GM19240 (cell line): ENCODE results near the gene CDH23.

Experiments
- DNase-seq: peaks from one replicate; pipeline ENCODE4 v3.0.0; 2011; ENCODE audit warnings: low spot score; ENCODE audit not compliant: insufficient read length

CDH23 gene

GRCh38 chr10:71512761-71513539 lies 116.2 kb downstream of the CDH23 start:
- DNase-seq: no peak

GRCh38 chr10:71513540-71513853 lies 116.8 kb downstream of the CDH23 start:
- no peak for DNase-seq

DNA sequence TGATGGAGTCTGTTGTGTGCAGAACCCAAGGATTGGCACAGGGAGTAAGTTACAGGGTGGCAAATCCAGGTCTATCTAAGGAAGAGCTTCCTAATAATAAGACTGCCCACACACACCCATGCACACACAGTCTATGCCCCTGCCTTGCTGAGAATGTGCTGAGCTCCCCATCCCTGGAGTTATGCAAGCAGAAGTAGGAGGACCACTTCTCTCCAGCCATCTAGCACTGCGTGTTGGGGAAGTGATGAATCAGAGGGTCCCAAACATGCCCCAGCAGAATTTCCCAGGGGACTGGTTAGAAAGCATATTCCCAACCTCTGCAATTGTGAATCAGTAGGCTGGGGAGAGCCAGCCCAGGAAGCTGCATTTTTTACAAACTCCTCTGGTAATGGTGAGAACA lies 117.2 kb downstream of the CDH23 start:
- DNase-seq: no peak

DNA sequence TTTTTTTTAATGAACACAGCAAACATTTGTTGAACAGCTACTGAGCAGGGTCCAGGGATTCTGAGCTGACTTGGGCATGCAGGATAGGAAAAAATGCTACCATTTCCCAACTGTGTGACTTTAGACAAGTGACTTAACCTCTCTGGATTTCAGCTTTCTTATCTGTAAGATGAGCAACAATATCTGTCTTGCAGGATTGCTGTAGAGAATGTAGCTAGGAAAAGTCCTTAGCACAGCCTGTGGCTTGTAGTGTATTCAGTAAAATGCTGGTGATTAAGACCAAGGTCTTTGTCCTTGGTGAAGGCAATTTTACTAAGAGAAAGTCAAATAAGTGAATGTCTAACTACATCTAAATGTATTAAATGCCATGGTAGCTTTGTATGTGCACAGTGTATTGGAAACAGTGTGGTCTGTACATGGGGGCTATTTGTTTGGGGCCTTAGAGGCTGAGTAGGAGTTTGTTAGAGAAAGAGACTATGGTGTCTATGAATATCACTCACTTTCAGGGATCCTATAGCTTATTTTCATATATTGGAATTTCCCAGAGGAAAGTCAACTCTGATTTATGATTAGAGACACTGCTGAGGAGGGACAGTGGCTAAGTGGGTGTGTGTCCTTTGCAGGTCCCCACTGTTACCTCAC lies 118.9 kb downstream of the CDH23 start:
- no peak for DNase-seq

DNA sequence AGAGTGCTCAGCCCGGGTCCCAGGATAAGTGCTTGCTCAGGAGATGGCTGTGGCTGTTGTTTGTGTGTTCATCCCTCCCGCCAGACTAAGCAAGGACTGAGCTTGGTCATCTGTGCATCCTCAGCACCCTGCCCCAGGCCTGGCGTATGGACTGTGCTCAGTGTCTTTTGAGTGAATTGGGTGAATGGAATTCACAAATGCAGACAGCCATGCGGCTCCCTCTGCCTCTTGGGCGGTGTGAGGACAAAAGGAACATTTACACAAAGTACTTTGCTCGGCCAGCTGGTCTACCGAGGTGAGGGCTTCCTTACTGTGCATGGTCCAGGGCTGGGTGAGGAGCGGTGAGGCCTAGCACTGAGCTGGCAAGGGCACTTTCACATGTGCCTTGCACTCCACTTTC lies 120.2 kb downstream of the CDH23 start:
- no peak for DNase-seq

DNA sequence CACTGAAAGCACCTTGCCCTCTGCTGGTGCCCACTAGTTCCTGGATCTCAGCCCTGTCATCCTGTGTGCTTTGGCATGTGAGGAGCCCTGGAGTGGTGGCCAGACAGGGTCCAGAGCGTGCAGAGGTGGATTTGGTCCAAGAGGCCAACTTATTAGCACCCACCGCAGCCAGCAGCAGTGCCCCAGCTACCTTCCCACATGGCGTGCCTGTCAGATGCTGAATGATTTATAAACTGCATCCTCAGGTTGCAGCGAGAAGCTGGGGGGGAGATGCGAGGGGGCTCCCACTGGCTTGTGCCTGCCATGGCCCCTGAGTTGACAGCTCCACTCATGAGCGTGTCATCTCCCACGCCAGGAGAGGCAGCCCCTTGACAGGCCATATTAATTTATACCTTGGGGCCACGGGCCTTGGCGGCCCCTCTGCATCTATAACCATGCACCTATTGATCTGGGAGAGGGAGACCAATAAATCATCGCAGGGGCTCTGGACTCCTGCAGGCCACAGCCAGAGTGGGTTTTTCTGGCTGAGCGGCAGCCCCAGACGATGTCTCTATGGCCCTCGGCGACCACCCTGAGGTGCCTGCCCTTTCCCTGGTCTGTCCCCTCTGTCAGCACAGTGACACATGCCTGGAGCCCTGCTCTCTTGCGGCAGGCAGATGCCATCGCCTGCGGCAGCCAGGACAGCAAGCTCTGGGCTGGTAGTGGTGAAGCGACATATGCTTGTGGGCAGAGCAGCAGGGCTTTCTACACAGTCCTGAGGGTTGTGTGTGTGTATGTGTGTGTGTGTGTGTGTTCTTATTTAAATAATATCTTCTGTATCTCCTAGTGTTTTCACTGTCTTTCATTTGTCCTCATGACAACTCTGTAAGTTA lies 120.8 kb downstream of the CDH23 start:
- no peak for DNase-seq

- no peak for DNase-seq
Measured at GRCh38 chr10:71520042-71520441, 123.3 kb downstream of the CDH23 start.

GRCh38 chr10:71521504-71522441 lies 125.1 kb downstream of the CDH23 start:
- DNase-seq: no peak

DNA sequence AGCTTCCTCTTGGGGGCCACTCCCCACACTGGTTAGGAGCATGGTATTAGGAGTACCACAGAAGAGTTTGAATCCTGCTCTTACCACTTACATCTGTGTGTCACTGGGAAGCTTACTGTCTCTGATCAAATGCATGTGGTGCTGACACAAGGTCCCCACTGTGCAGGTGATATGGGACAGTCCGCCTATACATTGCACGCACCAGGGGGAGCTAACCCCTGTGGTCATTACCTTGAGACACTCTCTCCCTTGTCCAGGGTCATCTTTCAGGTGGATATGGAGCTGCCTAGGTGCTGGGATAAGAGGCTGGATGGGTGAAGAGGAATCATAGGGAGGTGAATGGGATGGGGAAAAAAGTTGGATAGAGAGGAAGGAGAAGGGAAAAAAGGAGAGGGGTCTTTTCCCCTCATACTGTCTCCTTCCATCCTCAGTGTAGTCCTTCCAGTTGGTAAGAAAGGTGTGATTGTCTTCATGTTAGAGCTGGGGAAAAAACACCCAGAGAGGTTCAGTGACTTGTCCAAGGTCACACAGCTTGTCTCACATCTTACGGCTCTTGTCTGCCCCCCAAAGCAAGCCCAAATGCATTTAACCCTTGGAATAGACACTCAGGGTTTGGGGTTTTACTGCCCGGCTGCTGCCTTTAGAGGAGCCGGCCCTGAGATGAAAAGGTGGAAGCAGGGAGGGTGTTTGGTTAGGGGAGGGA lies 125.9 kb downstream of the CDH23 start:
- DNase-seq: no peak

GRCh38 chr10:71523756-71524155 lies 127.0 kb downstream of the CDH23 start:
- DNase-seq: no peak

GRCh38 chr10:71525092-71525491 lies 128.4 kb downstream of the CDH23 start:
- no peak for DNase-seq

DNA sequence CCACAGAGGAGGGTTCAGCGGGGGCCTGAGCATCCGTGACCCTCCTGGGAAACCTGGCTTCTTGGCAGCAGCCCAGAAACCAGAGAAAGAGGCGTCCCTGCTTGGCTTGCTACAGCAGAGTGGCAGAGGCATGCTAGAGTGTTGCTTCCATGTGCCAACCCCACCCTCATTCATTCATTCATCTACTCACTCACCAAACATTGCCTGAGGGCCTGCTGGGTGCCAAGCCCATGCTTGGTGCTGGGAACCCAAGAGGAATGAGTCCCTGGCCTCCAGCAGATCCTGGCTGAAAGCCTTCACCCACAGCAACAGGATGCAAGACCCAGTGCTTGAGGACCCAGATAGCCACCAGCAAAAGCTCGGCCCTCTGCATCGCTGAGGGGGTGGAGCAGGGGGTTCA lies 129.0 kb downstream of the CDH23 start:
- DNase-seq: no peak

DNA sequence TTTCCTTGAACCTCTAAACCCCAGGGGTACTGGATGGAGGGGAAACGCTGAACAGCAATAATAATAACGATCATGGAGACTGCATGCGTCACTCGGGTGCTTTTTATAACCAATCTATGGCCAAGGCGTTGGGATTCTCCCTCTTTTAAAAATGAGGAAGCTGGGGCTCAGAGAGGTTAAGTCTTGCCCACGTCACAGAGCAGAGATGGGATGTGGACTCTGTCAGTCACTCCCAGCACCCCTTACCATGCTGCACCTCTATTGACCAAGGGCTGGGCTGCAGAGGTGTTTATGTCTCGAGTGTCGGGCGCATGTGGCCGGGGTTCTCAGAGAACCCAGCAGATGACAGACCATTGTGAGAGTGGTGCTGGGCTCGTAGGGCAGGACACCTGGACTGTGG lies 129.9 kb downstream of the CDH23 start:
- no peak for DNase-seq

DNA sequence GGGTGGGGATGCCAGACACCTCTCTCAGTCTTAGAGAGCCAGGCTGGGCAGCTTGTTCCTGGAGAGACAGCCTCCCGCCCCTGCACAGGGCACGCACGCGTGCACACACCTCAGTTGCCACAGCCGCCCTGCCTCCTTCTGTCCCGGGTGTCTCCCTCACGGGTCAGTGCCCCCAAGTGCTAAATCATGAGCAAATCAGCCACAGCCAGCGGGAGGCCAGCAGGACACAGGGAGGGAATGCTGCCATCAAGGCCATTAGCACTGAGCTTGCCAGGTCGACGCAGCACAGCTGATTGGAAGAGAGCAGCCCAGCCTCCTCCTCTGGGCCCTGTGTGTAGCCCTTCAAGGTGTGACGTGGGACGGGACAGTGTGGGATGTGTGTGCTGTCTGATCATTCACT lies 130.4 kb downstream of the CDH23 start:
- no peak for DNase-seq

DNA sequence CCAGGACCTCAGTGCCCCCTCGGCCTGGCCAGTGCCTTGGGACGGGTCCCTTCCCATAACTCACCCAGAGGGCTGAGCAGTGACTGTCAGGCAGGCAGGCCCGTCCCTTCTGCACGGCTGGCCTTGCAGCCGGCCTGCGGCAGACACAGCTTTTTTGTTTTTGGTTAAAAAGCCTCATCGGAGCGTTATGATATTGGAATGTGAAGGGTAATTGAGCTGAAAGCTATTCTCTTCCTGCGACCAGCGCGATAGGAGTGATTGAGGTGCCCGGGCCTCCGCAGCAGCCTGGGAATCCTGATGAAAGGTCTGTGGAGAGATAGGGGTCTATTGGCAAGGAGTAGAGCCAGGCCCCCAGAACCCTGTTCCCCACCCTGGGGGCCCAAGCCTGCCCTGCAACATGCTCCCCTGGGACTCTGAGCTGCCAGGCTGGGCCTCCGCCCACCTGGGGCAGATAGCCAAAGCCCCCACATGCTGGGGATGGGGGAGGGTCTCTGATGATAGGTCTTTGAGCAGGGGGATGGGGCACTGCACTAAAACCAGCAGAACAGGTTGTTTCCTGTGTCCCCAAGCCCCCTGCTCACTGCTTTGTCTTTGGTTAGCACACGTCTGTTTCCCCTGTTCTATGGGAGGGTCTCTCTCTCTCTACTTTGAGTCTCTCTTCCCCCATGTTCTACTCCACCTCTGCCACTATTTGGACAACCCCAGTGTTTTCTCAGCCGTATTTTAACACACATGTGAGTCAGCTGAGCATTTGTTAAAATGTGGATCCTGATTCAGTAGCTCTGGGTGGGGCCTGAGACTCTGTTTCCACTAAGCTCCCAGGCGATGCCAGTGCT lies 131.9 kb downstream of the CDH23 start:
- no peak for DNase-seq

- DNase-seq: no peak
Measured at GRCh38 chr10:71529207-71529827, 132.6 kb downstream of the CDH23 start.

DNA sequence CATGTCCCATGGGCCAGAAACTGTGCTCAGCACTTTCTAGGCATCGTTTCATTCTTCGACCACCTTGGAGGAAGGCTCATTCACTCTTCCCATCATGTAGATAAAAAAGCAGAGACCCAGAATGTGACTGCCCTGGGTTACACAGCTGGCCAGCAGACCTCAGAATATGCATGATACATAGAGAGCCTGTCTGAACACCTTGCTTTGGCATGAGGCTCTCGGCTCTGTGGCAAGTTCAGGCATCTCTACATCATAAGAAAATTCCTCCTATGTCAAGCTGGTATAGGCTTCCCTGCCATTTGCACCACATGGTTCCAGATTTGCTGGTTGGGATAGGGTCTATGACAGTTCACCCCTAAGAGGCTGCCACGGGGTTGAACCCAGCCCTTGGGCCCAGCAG lies 134.1 kb downstream of the CDH23 start:
- DNase-seq: no peak

DNA sequence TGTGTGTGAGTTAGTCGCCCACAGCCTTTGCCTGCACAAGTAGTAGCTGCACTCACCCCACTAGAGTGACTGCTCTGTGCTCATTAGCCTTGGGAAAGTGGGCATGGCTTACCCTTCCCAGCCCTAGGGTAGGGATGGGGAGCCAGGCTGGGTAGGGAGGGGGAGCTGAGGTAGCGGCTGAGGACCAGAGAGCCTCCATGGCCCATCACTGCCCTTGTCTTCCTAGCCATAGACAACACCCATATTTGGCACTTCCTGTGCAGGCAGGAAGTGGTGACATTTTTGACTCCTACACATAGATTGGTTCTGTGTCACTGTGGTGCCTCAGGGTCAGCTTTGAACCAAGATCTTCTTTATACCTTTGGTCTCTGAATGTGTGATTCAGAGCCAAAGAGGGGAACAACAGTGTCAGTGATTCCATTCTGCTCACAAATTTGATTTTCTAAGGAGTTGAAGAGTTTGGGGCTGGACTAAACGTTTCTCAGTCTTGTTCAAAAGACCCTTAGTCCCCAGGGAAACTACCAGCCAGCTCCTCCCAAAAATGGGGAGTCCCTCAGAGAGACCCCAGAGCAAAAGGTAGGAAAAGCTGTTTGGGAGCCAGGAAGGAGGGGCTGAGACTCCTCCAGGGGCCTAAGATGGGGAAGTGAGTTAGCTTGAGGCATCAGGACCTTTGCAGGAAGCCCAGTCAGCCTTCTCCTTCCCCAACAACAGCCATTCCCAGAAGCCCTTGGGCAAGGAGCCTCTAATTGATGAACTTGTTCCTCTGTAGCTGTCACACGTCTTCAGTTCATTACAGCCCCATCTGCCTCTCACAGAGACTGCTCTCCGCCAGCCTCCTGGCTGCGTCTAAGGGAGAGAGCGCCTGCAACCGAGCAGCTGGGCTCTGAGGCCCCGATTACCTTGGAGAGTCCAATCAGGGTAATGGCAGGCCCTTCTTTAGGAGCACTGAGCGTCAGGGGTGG lies 135.0 kb downstream of the CDH23 start:
- no peak for DNase-seq
